Caco-2 (cell line): Measurements from ENCODE around the gene IFNGR1. TPM values are rescaled to one million over a fixed set of nuclear protein-coding genes. Genes with fewer than 3 reads are reported as not detected.

ENCODE experiments used
- BruUV-seq: library from RNA; stranded (reverse); fragments of 400-500 nt; replicated peaks from 2 replicates; lab custom pipeline; 2021; lab: Mats Ljungman, UMichigan
- CTCF ChIA-PET: fragments of 300-600 bp; sonication (Branson Sonifier 250); formaldehyde crosslinking; loops from one replicate; lab custom pipeline; 2022; ENCODE audit warnings: antibody characterized with exemption; lab: Charles Lee
- POLR2A ChIA-PET: fragments of 300-600 bp; sonication (Branson Sonifier 250); formaldehyde crosslinking; loops from one replicate; lab custom pipeline; 2022; ENCODE audit warnings: antibody characterized with exemption; lab: Charles Lee
- DNase-seq, 2 experiments: peaks; one replicate each; pipeline versions ENCODE4 v3.0.0 to v3.0.0-alpha.2; 2020 to 2022
- H3K27me3 ChIP-seq: replicated peaks from 2 replicates; pipeline ENCODE4 v1.6.0; 2011; ENCODE audit warnings: low read length; ENCODE audit not compliant: control insufficient read depth, insufficient read depth
- H3K36me3 ChIP-seq: 2 replicates; pipeline ENCODE4 v1.5.1; 2011; ENCODE audit warnings: low read length; ENCODE audit not compliant: control insufficient read depth, insufficient read depth
- H3K4me1 ChIP-seq: fragments of 250-450 bp; sonication (Bioruptor Pico); 2 replicates; pipeline ENCODE4 v1.5.1; 2020; ENCODE audit warnings: mild to moderate bottlenecking
- H3K4me3 ChIP-seq: 2 replicates; pipeline ENCODE4 v1.5.1; 2011; ENCODE audit warnings: low read depth, mild to moderate bottlenecking, control low read depth, low read length
- H3K9me3 ChIP-seq: fragments of 250-450 bp; sonication (Bioruptor Pico); 2 replicates; pipeline ENCODE4 v1.5.1; 2020; ENCODE audit warnings: mild to moderate bottlenecking, moderate library complexity
- H3K27ac Mint-ChIP-seq: one replicate; pipeline ENCODE4 v1.8.0; 2022; ENCODE audit warnings: mixed read lengths; ENCODE audit not compliant: unreplicated experiment
- H3K27me3 Mint-ChIP-seq: one replicate; pipeline ENCODE4 v1.8.0; 2022; ENCODE audit warnings: mixed read lengths; ENCODE audit not compliant: insufficient read depth, unreplicated experiment
- H3K36me3 Mint-ChIP-seq: one replicate; pipeline ENCODE4 v1.8.0; 2022; ENCODE audit warnings: mild to moderate bottlenecking, mixed read lengths; ENCODE audit not compliant: insufficient read depth, unreplicated experiment
- H3K4me1 Mint-ChIP-seq: one replicate; pipeline ENCODE4 v1.8.0; 2022; ENCODE audit warnings: low read depth, mixed read lengths; ENCODE audit not compliant: unreplicated experiment
- H3K4me3 Mint-ChIP-seq: one replicate; pipeline ENCODE4 v1.8.0; 2022; ENCODE audit warnings: mild to moderate bottlenecking, moderate library complexity, mixed read lengths; ENCODE audit not compliant: unreplicated experiment
- H3K9me3 Mint-ChIP-seq: one replicate; pipeline ENCODE4 v1.8.0; 2022; ENCODE audit warnings: mixed read lengths; ENCODE audit not compliant: unreplicated experiment
- CTCF ChIP-seq, 2 experiments: fragments of 200-600 bp in 1 of 2; IDR thresholded peaks; 1 replicate in 1 of 2; 2 replicates in 1 of 2; pipeline versions ENCODE4 v1.5.1 to v1.8.0; 2011 to 2022; ENCODE audit warnings: antibody characterized with exemption in 1 of 2, control low read depth in 1 of 2, inconsistent platforms in 1 of 2, low read depth in 1 of 2, low read length in 1 of 2, mild to moderate bottlenecking in 1 of 2, moderate library complexity in 1 of 2; ENCODE audit not compliant: insufficient read depth in 1 of 2, severe bottlenecking in 1 of 2, unreplicated experiment in 1 of 2
- intact Hi-C: fragments of 100-400 bp; cut with micrococcal nuclease; formaldehyde crosslinking; loops from one replicate; pipeline ENCODE4 v1.10.0; 2022; ENCODE audit not compliant: unreplicated experiment
- total RNA-seq: library from RNA; stranded (reverse); gene quantifications from 2 replicates; pipeline ENCODE4 v1.2.3, GENCODE V29; 2022

IFNGR1 gene
- total RNA-seq, 1 experiment from 2014 or later, result 58.0 TPM

- no peak overlapping the region for H3K4me3 Mint-ChIP-seq
- intact Hi-C loops, result no loop called here
- Histone ChIP-seq H3K4me3 (no peak overlapping the region), H3K9me3 (peaks cover 18% of the 10 kb centered on the region; the same call in 1 of the 2 replicates), H3K27me3 (no peaks in the 10 kb centered on the region), H3K36me3 (no peaks in the 10 kb centered on the region), H3K4me1 (peaks cover 6% of the 10 kb centered on the region; the same call in 1 of the 2 replicates)
- peaks cover 3% of the 10 kb centered on the region for H3K27me3 Mint-ChIP-seq
- no peaks in the 10 kb centered on the region for H3K4me1 Mint-ChIP-seq
- peaks cover 71% of the 10 kb centered on the region for H3K9me3 Mint-ChIP-seq
- DNase-seq, result no peak
- H3K27ac Mint-ChIP-seq, result no peak overlapping the region
- H3K36me3 Mint-ChIP-seq, result no peaks in the 10 kb centered on the region
- CTCF ChIA-PET, result no interaction called here
- no peak for TF ChIP-seq CTCF (IDR thresholded peaks at IDR 0.05; ENCODE audit: insufficient read depth in 1 of 2, low read depth in 1 of 2, low read length in 1 of 2, severe bottlenecking in 1 of 2, unreplicated experiment in 1 of 2)
- POLR2A ChIA-PET, result no interaction called here
- no TSS peak for BruUV-seq
These were observed 58.4 kb downstream of the IFNGR1 start for GRCh38 chr6:137160763-137161162.

- no peak for DNase-seq
- Histone ChIP-seq H3K9me3 (peaks cover 18% of the 10 kb centered on the region; the same call in 1 of the 2 replicates), H3K27me3 (no peaks in the 10 kb centered on the region), H3K4me3 (no peak overlapping the region), H3K4me1 (peaks cover 6% of the 10 kb centered on the region; the same call in 1 of the 2 replicates), H3K36me3 (no peaks in the 10 kb centered on the region)
- ChIA-PET CTCF (no interaction called here), POLR2A (no interaction called here)
- intact Hi-C loops, result no loop called here
- Mint-ChIP-seq H3K4me1 (no peaks in the 10 kb centered on the region), H3K27ac (no peak overlapping the region), H3K27me3 (peaks cover 4% of the 10 kb centered on the region), H3K36me3 (no peaks in the 10 kb centered on the region), H3K4me3 (no peak overlapping the region), H3K9me3 (peaks cover 63% of the 10 kb centered on the region)
- no TSS peak for BruUV-seq
- no peak for TF ChIP-seq CTCF (IDR thresholded peaks at IDR 0.05; ENCODE audit: insufficient read depth in 1 of 2, low read depth in 1 of 2, low read length in 1 of 2, severe bottlenecking in 1 of 2, unreplicated experiment in 1 of 2)
These were observed 59.3 kb downstream of the IFNGR1 start for GRCh38 chr6:137159912-137160311.

GRCh38 chr6:137157601-137158000, 61.6 kb downstream of the IFNGR1 start:
- intact Hi-C loops, result no loop called here
- no peak for TF ChIP-seq CTCF (IDR thresholded peaks at IDR 0.05; ENCODE audit: insufficient read depth in 1 of 2, low read depth in 1 of 2, low read length in 1 of 2, severe bottlenecking in 1 of 2, unreplicated experiment in 1 of 2)
- no TSS peak for BruUV-seq
- H3K27ac Mint-ChIP-seq, result no peak overlapping the region
- Histone ChIP-seq H3K4me3 (no peak overlapping the region), H3K27me3 (no peaks in the 10 kb centered on the region), H3K9me3 (0 out of 2 replicates have a peak, but pooled peaks cover 3% of the 10 kb centered on the region), H3K36me3 (no peaks in the 10 kb centered on the region), H3K4me1 (peaks cover 6% of the 10 kb centered on the region; the same call in 1 of the 2 replicates)
- CTCF ChIA-PET, result no interaction called here
- DNase-seq, result no peak
- POLR2A ChIA-PET, result no interaction called here
- no peak overlapping the region for H3K4me3 Mint-ChIP-seq
- peaks cover 52% of the 10 kb centered on the region for H3K9me3 Mint-ChIP-seq
- peaks cover 4% of the 10 kb centered on the region for H3K27me3 Mint-ChIP-seq
- H3K4me1 Mint-ChIP-seq, result no peaks in the 10 kb centered on the region
- no peaks in the 10 kb centered on the region for H3K36me3 Mint-ChIP-seq
